IPS-11a (cell line): ENCODE results near the gene POP5.

Experiments
- H3K4me3 ChIP-seq: one replicate; pipeline ENCODE4 v1.5.1; 2013; ENCODE audit warnings: low read depth, low read length, control low read depth

Gene POP5

GRCh38 chr12:120590741-120591407 lies 9.7 kb upstream of the POP5 start:
- H3K4me3 ChIP-seq = no peak overlapping the region

GRCh38 chr12:120588948-120589930 lies 8.0 kb upstream of the POP5 start:
- H3K4me3 ChIP-seq = no peak overlapping the region

- no peak overlapping the region for H3K4me3 ChIP-seq
Observed at GRCh38 chr12:120588371-120588770, 7.2 kb upstream of the POP5 start.

- H3K4me3 ChIP-seq = no peak overlapping the region
Observed at GRCh38 chr12:120586860-120587259, 5.7 kb upstream of the POP5 start.

GRCh38 chr12:120586206-120586605 lies 5.0 kb upstream of the POP5 start:
- H3K4me3 ChIP-seq = no peak overlapping the region

- H3K4me3 ChIP-seq = peak overlapping the region; percentile 28
Observed at GRCh38 chr12:120584343-120585149, 3.3 kb upstream of the POP5 start.

GRCh38 chr12:120583478-120584030 lies 2.4 kb upstream of the POP5 start:
- peak overlapping the region; percentile 2 for H3K4me3 ChIP-seq

- H3K4me3 ChIP-seq = no peak overlapping the region
Observed at GRCh38 chr12:120581998-120582397, 796 bp upstream of the POP5 start.

- no peak overlapping the region for H3K4me3 ChIP-seq
Observed at GRCh38 chr12:120579179-120579578, 2.0 kb downstream of the POP5 start.

GRCh38 chr12:120574106-120574505 lies 7.1 kb downstream of the POP5 start:
- H3K4me3 ChIP-seq = no peak overlapping the region

- H3K4me3 ChIP-seq = no peak overlapping the region
Observed at GRCh38 chr12:120573560-120573959, 7.6 kb downstream of the POP5 start.

GRCh38 chr12:120571299-120571698 lies 9.9 kb downstream of the POP5 start:
- H3K4me3 ChIP-seq = no peak overlapping the region

GRCh38 chr12:120563495-120563894 lies 17.7 kb downstream of the POP5 start:
- no peak overlapping the region for H3K4me3 ChIP-seq

- H3K4me3 ChIP-seq = no peak overlapping the region
Observed at GRCh38 chr12:120562906-120563305, 18.3 kb downstream of the POP5 start.

GRCh38 chr12:120557589-120557988 lies 23.6 kb downstream of the POP5 start:
- no peak overlapping the region for H3K4me3 ChIP-seq

GRCh38 chr12:120554678-120555077 lies 26.5 kb downstream of the POP5 start:
- no peak overlapping the region for H3K4me3 ChIP-seq

GRCh38 chr12:120546050-120546386 lies 35.2 kb downstream of the POP5 start:
- no peak overlapping the region for H3K4me3 ChIP-seq

GRCh38 chr12:120544691-120545090 lies 36.5 kb downstream of the POP5 start:
- no peak overlapping the region for H3K4me3 ChIP-seq

GRCh38 chr12:120542166-120542565 lies 39.0 kb downstream of the POP5 start:
- no peak overlapping the region for H3K4me3 ChIP-seq

- H3K4me3 ChIP-seq = no peak overlapping the region
Observed at GRCh38 chr12:120540445-120540844, 40.8 kb downstream of the POP5 start.

GRCh38 chr12:120539303-120539702 lies 41.9 kb downstream of the POP5 start:
- H3K4me3 ChIP-seq = no peak overlapping the region
